HS-27A (cell line): ENCODE results near the gene TBC1D21.

Experiments
- DNase-seq: peaks from one replicate; pipeline ENCODE4 v3.0.0-alpha.2; 2012; ENCODE audit warnings: low read depth, missing footprints

Gene TBC1D21

DNA sequence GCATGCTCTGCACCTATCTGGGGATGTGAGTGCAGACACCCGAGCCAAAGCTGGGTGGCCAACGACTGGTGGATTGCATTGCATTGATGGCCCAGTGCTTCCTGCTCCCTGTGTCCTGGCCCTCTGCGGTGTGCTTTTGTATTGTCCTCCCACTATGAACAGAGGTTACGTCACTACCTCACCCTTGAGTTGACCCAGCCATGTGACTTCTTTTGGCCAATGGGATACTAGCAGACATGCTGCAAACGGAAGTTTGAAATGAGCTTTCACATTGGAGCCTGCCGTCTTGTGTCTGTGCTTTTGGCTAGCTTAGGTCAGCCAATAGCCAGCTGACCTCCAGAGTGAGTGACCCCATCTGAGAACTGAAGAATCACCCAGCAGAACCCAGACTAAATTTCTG is 15.3 kb upstream of the TBC1D21 start:
- no peak for DNase-seq

DNA sequence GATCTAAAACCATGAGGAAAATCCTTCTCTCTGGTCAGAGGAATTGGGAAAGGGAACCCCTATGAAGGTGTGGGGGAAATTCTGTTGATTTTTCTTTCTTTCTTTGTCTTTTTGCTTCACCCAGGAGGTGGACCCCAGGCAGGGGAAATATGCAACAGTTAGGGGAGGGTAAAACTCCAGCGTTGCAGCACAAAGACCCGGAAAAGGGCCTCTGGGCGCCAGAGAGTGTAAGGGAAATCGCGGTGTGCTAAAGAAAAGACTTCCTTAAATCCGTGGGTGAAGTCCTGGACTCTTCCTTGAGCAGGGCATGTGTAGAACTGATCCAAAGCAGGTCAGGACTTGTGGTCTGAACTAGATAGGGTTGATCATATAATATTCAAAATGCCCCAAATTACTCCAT is 11.1 kb upstream of the TBC1D21 start:
- DNase-seq = no peak

DNA sequence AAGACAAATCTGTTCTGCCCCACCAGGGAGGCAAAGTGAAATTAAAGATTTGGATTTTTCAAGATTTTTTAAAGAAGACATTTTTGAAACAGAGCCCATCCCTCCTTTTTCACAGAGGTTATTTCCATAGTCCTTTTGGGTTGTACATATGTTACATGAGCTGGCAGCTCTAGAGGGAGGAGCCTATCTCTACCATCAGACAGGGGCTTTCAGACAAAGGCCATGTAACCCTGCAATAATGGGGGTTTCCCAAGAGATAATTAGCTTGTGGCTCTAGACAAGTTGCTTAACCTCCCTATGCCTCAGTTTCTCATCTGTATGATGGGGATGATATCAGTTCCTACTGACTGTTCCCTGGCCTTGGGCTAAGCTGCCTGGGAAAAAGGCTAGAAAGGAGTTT is 8.0 kb upstream of the TBC1D21 start:
- no peak for DNase-seq

DNA sequence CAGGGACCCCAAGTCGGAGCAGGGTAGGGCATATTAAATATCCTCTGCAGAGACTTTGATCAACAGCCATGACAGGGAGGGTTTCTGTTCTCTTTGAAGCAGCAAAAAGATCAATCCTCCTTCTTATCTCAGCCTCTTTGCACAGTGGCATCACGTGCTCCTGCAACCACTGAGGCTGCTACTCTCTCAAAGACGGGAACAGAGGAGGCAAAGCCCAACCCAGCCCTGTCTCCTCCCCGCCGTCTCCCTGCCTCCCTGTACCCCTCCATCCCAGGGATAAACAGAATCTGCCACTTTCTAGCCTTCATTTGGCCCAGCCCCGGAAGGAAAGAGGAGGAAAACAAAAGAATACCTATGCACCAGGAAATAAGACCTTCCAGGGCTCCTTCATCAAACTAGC is 7.5 kb upstream of the TBC1D21 start:
- no peak for DNase-seq

DNA sequence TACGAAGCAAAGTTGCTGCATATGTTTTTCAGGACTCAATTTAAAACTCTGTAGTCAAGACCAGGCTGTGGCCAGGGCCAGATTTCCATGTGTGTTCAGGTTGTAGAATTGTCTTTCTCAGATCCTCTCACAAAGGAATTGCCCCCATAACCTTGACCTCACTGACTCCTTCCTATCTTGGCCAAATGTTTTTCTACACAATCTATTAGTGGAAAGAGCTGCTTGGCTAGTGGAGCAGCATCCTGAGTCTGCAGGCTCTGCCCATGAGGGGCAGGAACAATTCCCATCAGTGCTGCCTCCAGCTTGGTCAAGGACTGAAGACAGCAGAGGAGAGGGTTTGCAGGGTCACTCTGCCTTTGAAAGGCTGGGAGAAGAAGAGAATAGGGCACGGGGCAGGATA is 6.9 kb upstream of the TBC1D21 start:
- no peak for DNase-seq

DNA sequence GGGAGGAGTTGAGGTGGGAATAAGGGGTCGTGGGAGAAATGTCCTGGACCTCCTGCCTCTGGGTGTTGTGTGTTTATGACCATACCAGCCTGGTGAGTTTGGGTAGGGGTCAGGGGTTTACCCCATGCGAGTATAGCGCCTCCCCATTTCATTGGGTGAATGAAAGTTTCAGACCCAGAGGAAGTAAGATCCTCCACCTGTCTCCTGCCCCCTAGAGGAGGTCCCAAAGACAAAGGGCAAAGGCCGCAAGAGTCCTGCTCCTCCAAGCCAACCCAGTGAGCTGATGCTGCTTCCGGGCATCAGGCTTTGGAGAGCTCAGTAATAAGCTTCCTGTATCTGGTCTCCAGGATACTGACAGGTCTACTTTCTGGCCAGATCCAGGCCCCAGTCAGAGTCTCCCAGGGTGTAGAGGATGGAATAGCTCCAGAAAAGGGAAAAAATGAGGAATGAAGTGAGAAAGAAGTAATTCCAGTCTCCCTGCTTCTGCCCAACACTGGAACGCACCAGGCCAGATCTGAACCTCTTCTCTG is 6.4 kb upstream of the TBC1D21 start:
- DNase-seq = no peak

DNA sequence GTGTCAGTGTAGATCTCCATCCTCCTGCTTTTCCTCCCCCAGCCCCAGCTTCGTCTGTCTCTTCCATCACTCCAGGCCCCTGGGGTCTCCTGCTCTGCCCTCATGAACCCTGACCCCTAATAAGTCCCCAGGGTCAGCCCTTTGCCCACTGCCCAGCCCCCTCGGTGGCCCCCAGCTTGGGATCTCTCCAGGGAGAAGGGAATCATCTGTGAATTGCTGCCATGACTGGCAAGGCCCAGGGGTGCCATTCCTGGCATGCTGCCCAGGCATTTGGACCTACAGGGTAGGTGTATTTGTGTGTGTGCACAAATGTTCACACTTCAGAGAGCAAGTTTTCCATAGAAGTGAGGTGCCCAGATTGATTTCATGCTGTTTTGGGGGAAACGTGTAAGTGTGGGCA is 5.9 kb upstream of the TBC1D21 start:
- no peak for DNase-seq

DNA sequence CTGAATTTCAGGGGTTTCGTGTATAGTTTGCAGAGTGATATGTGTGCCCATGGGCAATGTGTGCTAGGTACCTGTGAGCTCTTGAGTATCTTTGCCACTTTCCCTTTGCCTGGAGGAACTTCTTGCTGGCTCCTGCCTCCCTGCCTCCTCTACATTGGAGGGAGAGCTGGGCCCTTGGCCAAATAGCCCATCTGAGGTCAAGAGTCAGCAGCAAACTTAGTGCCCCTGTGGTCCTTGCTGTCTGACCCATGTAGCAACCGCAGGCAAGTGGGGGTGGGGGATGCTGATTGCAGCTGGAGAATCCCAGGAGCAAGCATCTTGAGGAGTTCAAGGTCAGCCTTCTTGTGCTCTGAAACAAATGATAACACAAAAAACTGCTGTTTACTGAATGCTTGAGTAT is 5.4 kb upstream of the TBC1D21 start:
- no peak for DNase-seq

DNA sequence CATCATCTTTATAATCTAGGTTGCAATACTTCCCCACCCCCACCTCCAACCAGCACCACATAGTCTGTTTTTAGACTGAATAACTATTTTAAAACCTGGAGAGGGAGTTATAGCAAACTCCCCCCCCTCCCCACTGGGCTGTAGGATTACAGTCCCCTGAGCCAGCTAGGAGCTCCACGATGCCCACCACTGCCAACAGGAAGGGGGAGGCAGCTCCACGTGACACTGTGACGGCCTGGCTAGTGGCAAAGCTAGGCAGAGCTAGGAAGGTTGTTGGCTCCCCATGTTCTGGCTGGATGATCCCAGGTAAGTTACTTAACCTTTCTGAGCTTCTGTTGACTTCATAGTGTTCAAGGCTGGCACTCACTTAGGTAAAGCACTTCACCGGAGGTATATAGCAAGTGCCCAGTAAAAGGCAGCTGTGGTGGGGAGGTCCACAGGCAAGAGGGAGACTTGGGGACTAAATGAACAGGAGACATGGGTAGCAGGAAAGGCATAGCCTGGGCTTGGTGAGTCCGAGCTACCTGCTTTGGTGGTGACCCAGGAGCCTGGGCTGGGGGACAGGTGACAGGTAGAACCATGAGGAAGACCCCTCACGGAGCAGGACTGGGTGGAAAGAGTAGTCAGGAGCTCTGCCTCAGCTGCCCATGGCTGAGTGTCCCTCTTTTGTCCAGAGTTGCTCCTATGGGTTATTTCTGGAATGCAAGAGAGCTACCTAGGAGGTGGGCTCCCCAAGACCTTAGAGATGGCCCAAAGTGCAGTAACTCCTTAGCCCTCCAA is 4.0 kb upstream of the TBC1D21 start:
- no peak for DNase-seq

DNA sequence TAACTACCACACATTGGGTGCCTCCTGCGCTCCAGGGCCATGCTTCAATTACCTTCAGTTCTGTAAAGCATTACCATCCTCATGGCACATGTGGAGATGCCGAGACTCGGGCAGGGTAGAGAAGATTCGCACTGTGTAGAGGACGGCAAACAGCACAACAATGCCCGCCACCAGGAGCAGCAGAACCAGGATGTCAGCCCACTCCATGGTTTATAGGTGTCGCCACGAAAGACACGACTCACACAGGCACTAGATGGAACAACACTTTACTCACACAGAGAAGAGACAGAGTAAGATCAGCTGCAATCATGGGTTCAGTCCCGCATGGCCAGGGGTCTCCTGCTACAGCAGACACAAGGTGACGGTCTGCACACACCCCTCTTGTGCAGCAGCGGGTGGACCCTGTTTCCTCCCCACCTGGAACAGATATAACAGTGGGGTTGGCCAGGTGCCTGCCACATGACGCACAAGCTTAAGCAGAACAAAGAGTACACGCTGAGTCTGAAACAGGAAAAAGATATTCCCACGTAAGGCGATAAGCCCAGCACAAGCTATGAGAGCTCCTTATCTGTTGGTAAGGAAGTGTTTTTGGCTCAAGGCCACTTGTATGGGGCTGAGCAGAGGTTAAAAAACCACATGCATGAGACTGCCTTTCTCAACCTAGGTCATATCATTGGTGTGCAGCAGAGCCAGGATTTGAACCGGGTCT is 2.5 kb upstream of the TBC1D21 start:
- no peak for DNase-seq

DNA sequence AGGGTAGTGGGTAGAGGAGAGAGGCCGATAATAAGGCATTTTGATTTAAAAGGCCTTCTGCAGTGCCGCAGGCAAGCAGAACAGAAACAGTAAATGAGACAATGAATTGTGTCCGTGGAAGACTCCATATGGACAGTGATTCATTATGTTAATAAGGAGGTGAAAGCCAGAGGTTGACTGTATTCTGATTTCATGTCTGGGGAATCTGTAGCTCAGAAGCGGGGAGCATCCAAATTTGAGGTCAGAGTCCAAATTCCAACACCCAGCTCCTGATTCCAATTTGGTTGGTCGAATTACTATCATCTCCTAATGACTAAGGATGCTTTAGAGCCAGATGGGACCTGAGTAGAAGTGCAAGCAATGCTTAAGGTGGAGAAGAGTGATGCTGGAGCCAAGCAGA is 1.0 kb upstream of the TBC1D21 start:
- DNase-seq = no peak

DNA sequence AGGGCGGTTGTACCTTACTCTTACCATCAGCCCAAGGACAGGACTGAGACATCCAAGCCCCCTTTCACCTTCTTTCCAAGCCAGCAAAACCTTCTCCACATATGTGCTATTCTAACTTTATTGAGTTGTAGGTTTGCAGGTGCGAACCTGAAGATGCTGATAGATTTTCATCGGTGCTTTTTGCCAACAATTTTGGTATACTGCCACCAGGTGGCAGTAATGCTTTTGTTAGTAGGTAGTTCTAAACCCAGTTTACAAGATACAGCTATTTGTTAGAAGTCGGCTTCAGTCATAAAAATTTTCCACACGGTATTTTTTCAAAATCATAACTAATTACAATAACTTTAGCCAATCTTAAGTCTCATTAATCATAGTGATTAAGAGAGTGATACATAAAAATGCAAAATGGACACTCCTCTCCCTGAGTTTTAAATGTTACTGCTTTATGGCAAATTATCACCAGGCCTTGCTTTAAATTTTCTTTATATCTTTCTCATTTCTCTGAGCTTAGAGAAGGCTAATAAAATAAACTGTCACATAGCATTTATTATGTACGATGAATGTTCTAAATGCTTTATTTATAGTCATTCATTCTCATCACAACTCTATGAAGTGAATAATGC is 636 bp downstream of the TBC1D21 start:
- DNase-seq = peak; percentile 35

DNA sequence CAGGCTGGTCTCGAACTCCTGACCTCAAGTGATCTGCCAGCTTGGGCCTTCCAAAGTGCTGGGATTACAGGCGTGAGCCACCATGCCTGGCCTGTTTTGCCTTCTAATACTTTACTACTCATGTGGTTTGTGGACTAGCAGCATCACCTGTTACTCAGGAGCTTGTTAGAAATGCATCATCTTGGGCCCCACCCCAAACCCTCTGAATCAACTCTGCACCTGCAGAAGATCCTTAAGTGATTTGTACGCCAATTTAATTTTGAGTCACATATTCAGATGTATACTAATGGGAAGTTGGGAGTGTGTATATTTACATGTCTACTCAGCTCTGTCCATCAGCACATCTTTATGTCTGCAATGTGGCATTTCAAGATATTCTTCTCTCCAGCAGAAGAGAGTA is 6.1 kb downstream of the TBC1D21 start:
- no peak for DNase-seq

DNA sequence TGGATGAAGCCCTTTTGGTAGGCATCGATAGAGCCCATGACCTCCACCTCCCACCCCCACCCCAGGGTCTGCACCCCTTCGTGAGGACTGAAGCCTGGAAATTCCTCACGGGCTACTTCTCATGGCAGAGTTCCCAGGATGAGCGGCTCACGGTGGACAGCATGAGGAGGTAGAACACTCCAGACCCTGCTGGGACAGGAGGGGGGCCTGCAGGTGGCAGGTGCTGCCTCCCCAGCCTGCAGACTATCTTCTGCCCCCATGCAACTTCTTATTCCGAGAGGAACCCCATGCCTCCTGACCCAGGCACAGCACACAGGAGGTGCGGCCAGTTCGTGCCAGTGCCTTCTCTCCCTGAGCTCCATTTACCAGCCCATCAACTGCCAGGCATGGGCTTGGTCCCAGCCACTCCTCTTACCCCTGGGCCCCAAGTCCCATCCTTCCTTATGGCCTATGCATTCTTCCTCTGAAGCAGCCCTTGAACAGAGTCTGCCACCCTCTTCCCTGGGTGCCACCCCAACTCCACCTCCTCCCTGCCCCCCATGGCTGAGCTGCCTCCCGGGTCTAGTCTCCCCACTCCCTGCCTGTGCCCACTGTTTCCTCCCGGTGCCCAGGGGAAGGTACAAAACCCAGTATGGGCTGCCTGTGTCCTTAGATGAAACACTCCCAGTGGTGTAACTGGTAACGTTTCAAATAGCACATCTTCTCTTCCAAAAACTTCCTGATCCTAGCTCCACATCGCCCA is 8.4 kb downstream of the TBC1D21 start:
- no peak for DNase-seq

DNA sequence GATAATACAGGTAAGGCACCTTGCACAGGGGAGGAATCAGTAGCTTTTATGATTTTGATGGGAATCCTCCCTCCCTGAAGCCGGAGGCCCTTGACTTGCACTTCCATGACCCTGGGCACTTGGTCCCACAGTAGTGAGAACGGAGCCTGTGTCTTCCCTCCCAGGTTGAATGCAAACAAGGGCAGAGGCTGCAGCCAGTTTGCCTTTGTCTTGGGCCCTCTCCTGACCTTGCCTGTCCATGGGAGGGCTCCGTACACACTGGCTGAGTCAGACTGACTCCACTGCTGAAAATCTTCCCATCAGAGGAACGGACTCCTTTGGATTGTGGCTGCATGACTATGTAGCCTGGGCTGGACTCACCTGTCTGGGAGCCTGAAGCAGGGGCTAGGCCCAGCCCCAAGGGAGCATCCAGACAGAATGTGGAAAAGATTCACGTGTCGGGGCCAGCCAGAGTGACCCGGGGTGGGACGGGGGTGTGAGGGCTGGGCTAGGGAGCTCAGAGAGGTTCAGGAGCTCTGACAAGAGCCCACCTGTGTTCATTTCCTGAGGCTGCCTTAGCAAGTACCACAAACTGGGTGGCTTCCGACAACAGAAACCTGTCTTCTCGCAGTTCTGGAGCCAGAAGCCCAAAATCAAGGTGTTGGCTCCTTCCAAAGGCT is 9.5 kb downstream of the TBC1D21 start:
- DNase-seq = no peak

DNA sequence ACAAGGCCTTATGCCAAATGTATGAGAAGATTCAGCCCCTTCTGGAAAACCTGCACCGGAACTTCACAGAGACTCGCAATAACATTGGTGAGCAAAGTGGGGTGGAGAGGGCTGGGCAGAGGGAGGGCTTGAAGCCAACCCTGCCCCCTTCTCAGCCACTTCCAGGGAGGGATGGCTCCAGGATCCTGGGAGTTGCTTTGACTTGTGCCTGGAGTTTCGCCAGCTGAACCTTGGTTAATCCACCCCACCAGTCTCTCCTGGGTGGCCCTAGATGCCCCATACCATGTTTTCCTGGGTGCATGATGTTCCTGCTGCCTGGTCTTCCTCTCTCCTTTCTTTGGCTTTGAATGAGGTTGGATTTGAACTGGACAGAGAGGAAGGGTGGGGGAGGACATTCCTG is 10.8 kb downstream of the TBC1D21 start:
- no peak for DNase-seq

DNA sequence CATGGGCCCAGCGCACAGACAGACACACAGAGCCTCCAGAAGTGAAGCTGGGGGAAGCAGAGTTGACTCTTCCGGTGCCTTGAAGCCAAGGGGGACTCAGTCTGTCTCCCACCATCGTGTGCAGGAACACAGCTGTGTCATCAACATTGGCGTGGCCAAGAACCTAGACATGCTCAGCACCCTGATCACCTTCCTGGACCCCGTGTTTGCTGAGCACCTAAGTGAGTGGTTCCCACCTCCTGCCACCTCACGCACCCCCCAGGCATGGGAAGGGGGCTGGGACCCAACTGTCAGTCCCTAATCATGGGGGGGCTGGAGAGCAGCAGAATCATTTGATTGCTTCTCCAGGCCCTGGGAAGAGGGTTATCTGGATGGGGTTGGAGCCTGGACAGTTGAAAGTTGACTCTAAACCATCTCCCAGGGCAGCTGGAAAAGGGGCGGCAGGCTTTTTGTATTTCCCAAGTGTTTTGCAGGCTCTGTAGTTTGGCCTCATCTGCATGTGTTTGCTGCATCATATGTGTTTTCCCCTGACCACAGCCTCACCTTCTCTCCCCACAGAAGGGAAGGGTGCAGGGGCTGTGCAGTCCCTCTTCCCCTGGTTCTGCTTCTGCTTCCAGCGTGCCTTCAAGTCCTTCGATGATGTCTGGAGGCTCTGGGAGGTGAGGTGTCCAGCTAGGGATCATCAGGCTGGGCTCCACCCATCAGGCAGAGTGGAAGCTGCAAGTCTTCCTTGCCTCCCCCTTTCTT is 12.8 kb downstream of the TBC1D21 start:
- DNase-seq = no peak

DNA sequence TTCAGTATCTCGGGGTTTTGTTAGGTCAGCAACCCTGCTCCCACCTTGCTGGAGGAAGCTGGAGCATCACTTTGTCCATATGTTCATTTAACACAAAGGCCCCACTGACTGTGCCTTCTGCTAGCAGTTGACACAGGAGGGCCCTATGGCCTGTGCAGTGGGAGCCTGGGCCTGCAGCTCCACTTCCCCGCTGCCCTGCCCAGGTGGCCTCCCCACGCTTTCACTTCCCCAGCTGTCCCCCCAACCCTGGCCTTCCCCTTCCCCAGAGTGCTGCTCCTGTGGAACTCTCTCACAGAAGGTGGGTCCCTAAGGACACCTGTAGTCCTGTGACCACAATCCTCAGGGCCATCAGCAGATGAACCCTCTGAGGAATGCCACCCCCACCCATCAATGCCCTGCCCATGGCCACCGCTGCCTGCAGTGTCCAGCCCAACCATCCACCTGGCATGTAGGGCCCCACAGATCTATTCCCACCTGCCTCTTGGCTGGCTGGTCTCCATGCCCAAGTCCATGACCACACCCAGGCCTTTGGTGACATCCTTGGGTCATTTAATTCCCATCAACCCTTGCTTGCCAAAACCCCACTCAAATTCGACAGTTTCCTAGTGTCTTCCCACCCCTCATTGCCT is 13.5 kb downstream of the TBC1D21 start:
- DNase-seq = no peak

DNA sequence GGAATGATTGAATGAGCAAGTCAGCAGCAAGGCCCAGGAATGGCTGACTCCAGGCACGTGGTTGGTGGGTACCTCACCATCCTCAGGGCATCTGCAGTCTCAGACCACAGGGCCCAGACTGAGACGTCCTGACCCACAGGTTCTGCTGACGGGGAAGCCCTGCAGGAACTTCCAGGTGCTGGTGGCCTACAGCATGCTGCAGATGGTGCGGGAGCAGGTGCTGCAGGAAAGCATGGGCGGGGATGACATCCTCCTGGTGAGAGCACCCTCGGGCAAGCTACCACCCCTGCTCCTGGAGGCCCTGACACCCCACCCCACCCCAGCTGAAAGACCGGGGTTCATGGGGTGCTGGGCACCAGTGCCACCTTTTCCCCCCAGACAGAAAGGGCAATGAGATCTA is 14.1 kb downstream of the TBC1D21 start:
- DNase-seq = no peak

DNA sequence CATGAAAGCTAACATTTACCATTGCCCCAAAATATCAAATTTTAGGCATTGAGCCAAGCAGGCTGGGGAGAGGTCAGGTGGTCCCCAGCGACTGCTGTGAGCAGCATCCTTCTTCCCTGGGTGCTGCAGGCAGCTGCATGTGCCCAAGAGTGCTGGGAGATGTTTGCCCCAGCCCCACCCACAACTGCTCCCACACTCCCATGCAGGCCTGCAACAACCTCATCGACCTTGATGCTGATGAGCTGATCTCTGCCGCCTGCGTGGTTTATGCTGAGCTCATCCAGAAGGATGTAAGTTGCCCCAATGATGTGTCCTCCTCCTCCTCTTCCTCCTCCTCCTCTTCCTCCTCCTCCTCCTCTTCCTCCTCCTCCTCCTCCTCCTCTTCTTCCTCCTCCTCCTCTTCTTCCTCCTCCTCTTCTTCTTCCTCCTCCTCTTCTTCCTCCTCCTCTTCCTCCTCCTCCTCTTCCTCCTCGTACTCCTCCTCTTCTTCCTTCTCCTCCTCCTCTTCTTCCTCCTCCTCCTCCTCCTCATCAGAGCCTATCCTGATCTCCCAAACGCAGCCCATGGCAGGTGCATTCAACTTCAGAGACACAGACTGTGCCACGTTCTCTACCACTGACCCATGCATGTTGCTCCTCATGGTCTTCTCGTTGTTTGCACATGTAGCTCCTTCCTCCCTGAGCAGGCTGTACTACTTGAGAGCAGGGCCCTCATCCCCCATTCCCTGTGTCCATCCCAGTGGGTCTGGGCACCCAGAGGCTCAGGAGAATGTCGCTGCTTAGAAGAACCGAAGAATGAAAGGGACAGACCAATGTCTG is 15.1 kb downstream of the TBC1D21 start:
- no peak for DNase-seq
